Myocyte (in vitro differentiated cells): ENCODE results near the gene ORAI3. TPM values are rescaled to one million over a fixed set of nuclear protein-coding genes. Genes with fewer than 3 reads are reported as not detected.

Source experiments
- DNase-seq: peaks from one replicate; pipeline ENCODE4 v3.0.0-alpha.2; 2012; ENCODE audit warnings: low read depth
- total RNA-seq: library from RNA; depleted of rRNA; stranded (reverse); fragments of >200 nt; gene quantifications from 2 replicates; pipeline ENCODE4 v1.2.3, GENCODE V29; 2014

The ORAI3 gene
- total RNA-seq, 1 donor from 2014 or later, result 53.9 TPM

DNA sequence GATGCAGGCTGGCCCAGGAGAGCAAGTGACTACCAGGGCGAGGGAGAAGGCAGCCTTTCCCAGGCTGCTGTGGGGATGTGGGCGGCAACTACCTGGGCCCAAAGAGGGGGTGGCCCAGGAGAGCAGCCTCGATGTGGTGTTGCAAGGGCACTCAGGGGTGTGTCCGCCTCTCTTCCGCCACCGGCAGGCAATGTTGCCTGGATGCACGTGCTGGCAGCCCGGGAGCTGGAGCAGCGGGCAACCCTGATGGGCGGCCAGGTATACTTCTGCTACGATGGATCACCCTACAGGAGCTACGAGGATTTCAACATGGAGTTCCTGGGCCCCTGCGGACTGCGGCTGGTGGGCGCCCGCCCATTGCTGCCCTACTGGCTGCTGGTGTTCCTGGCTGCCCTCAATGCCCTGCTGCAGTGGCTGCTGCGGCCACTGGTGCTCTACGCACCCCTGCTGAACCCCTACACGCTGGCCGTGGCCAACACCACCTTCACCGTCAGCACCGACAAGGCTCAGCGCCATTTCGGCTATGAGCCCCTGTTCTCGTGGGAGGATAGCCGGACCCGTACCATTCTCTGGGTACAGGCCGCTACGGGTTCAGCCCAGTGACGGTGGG lies 38.8 kb downstream of the ORAI3 start:
- DNase-seq, result no peak

DNA sequence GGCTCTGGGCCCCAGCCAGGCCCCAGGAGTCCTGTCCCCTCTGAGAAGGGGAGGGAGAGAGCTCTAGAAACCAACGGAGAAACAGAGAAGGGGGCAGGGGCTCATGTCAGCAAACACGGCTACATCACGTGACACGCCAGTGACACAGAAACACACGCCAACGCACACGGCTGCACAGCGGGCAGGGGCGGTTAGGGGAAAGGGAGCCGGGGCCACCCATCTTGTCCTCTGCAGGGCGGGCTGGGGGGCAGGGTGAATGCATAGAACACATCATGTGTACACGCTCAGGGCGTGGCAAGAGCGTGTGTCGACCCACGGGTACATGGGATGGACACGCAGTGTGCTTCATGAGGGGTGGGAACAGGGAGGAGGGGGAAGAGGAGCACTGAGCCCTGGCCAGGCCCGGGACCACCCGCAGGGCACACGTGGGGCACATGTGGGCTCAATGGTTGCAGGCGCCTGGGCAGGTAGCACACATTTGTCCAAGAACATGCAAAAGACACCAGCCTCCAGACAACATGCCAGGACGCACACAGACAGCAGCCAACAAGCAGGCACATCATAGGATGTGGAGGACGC lies 40.7 kb downstream of the ORAI3 start:
- no peak for DNase-seq

DNA sequence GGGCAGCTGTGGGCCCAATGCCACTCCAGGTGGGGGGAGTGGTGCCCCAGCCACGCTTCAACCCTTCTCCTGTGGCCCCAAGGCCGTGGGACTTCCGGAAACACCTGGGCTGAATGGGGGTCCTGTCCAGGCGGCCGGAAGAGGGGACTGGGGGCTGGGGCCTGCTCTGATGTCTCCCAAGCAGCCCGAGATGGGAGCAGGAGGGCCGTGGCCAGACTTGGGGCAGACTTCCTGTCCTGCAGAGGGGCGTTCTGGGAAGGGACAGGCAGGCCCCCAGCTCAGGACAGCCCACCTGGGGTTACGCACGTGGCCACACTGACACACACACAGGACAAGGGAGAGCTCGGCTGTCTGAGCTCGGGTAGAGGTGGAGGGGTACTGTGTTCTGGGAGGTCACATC lies 41.2 kb downstream of the ORAI3 start:
- no peak for DNase-seq

DNA sequence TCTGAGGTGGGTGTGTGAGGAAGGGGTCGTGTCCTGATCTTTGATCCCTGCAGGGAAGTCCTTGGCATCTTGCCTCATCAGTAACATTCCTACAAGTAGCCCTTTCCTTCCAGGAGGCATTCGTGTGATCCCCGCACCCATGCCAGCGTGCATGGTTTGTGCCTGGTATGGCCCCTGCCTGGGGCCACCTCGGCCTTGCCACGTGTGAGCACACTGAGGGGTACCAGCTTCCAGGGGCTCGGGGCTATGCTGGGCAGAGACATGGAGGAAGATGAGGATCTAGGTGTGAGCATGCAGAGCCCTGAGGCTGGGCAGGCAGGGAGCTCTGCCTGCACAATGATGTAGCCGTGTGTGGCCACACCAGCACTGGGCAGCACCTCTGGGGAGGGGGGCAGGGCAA lies 42.2 kb downstream of the ORAI3 start:
- no peak for DNase-seq

DNA sequence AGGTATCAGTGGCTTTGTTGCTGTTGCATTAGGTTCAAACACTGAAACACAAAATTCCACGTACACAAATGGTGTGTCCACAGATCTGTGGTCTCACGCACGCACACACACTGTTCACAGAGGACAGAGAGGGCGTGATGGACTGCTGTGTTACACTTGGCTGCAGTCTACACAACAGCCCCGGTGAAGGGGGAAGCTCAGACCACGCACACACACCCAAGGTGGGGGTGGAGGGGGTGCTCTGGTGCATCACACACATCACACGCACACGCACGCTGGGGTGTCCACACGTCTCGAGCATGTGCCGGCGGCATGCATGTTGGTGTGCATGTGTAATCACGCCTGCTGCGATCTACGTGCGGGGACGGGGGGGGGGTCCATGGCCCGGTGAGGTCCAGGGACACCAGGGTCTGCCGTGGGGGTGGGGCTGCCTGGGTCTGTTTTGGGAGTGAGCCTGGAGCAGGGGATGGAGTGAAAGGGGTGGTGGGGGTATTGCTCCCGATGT lies 43.5 kb downstream of the ORAI3 start:
- no peak for DNase-seq

DNA sequence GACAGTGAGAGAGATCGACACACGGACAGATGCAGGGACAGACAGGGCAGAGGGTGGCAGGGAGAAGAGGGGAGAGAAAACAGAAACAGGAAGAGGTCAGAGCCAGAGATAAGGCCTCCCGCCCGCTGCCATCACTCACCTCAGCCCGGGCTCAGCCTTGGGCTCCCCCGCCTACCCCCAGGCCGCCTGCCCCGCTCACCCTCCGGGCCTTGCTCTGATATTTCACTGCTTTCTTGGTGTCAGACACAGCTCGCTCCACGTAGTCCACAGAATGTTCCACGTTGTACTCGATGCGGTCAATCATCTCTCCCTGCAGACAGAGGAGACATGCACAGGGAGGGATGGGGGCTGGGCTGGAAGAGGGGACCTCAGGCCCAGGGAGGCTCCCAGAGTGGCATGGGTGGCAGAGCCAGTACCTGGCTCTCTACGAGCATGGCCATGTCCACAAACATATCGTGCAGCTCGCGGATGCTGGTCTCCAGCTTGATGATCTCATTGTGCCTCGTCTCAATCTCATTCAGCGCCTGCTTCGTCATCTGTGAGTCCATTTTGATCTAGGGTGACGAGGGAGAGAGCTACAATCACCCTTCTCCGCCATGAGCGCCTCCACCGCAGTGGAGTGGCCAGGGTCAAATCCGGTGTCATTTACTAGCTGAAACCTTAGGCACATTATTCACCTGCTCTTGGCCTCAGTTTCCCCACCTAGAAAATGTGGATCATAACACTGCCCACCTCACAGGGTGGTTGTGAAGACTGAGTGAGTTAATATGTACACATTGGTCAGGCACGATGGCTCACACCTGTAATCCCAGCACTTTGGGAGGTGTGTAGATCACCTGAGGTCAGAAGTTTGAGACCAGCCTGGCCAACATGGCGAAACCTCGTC lies 44.3 kb downstream of the ORAI3 start:
- DNase-seq, result no peak

DNA sequence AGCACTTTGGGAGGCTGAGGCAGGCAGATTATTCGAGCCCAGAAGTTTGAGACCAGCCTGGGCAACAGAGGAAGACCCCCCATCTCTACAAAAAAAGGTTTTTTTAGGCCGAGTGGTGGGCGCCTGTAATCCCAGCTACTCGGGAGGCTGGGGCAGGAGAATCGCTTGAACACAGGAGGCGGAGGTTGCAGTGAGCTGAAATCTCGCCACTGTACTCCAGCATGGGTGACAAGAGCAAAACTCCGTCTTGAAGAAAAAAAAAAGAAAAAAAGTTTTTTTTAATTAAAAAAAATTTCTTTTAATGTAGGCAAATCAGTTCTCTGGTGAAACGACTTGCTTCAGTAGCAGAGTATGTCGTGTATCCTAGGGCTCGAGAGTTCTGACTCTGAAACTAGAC lies 47.1 kb downstream of the ORAI3 start:
- no peak for DNase-seq

DNA sequence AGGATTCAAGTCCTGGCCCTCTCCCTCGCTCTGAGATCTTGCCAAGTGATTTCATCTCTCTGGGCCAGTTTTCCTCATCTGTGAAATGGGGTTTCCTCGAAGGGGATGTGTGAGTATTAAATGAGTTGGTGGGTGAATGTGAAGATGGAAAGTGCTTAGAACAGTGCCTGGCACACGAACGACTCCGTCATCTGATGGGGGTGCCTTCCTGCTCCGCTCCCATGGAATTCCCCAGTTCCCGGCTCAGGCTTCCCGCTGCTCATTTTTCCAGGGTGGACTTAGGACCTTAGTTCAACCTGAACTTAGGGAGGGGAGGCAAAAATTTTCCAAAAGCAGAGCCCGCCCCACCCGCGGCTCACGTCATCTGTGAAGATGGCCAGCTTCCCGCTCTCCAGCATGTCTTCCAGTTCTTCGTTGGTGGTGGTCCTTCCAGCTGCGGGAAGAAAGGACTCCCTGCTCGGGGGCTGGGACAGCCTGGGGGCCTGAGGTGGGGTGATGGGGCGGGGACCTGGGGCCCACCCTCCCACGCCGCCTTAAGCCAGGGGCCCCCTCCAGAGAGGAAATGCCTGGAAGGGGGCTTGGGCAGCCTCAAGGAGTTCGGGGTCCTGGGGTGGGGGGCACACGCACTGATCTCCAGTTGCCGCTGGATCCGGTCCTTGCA lies 47.6 kb downstream of the ORAI3 start:
- no peak for DNase-seq

DNA sequence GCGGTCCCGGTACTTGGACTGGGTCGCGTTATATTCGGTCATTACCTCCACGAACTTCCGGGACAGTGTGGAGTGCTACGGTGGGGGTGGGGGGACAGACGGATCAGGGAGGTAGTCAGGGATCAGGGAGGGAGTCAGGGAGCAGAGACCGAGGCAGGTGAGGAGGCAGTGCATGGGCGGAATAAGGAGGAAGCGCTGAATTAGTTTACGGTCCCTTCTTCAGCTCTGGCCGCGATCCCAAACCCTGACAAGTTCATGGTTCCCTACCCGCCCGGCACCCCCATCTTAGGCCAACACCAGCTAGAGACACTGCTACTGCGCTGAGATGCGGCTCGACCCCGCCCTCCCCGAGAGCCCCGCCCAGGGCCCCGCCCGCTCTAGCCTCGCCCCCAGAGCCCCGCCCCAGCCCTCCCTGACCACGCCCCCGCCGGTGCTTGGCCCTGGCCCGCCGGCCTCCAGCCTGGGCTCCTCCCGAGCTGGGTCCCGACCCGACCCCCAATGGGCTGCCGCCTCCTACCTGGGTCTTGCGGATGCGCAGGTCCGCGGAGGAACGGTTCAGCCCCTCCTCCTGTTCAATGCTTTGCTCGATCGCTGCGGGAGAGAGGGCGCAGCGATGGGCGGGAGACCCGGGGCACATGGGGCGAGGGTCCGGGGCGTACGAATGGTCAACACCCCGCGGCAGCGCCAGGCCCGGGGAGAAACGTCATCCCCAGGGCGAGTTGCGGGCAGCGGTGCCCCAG lies 48.3 kb downstream of the ORAI3 start:
- peak; percentile 81 for DNase-seq

DNA sequence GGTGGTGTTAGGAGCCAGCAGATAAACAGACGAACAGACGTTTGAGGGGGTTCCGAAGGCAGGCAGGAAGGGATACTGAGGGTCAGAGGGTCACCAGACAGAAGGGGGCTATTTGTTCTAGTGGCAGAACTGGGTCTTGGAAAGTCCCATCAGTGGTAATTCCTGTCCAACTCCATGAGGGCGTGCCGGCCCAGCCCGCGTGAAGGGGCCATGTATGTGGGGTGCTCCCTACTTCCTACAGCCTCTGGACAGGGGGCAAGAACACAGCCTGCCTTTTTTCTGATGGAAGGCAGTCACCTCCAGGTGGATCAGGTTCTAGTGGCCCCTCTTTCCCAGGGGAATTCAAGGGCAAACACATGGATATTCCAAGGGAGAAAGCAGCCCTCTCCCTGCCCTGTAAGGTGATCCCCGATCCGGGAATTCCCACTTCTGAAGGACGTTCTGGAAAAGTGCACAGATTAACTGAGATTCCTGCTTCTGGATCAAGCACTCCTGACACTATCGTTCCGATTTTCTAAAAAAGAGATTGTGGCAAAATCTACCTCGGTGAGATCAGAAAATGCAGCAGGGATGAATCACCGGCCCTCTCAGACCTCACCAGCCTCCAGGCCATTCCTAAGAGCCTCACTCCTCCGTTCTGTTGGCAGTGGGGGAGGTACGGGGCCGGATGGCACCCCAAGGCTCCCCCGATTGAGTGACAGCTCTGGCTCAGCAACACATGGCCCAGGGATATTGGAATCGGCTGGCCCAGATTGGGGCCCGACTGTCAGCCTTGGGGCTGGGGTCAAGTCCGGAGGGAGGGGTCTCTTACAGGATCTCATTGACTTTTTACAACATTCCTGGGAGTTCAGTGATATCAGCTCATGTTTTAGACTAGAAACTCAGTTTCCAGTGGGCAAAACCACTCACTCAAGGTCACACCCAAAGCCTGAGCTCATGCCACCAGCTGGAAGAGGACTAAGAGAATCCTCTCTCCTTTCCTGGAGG lies 49.1 kb downstream of the ORAI3 start:
- peak; percentile 94 for DNase-seq

DNA sequence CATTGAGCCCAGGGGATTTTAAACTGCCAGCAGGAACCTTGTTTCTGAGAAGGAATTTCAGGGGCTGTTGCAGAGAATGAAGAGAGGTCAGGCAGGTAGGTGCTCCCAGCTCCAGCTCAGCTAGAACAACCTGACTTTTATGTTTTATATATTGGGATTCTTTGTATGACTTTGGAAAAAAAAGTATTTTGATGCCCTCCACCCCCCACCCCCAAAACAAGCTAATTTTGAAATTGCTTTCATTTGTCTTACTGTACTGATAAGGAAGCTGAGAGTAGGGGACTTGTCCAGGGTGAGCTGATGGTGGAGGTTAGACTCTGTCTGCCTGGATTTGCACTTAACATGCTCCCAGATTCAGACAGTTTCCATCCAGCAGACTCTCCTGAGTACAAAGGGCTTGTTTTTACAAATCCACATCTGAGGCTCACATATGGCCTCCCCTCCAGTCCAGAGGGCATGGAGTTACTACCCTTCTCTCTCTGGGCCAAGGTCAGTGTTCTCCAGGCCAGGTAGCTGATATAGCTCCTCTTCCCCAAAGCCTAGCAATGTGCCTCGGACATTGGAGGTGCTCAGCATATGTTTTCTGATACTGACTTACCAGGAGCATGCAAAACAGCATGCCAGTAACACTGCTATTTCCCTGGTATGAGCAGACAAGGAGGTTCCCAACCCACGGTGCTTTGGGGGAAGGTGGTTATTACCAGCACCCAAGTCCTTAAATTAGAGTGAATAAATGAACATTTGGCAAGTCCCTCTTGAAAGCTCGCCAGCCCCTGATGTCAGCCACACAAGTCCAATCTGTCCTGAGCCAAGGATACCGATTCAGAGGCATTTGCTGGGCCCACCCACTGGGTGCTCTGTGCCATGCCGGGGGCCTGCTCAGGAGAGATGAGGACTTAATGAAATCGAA lies 50.2 kb downstream of the ORAI3 start:
- peak; percentile 42 for DNase-seq

DNA sequence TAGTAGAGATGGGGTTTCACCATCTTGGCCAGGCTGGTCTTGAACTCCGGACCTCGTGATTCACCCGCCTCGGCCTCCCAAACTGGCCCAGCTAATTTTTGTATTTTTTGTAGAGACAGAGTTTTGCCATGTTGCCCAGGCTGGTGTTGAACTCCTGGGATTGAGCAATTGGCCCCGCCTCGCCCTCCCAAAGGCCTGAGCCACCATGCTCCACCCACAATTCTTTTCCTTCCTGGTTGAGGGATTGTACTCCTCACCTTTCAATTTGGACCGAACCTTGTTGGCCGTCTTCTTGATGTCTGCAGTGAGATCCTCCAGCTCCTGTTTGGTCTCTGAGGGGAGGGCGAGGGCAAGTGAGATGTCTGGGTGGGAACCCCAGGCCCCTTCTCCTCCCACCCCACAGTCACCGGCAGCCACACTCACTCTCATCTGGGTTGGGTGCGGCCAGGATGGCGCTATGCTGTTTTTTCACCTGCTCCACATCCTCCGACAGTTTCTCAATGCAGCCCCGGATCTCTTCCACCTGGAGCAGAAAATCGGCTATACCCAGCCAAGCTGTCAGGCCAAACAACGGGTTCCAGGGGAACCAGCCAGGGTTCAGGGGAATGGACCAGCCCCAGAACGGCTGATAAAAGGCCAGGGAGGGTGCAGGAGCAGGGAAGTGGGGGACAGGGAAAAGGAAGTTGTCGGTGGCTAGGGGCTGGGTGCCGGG lies 52.0 kb downstream of the ORAI3 start:
- DNase-seq, result no peak

DNA sequence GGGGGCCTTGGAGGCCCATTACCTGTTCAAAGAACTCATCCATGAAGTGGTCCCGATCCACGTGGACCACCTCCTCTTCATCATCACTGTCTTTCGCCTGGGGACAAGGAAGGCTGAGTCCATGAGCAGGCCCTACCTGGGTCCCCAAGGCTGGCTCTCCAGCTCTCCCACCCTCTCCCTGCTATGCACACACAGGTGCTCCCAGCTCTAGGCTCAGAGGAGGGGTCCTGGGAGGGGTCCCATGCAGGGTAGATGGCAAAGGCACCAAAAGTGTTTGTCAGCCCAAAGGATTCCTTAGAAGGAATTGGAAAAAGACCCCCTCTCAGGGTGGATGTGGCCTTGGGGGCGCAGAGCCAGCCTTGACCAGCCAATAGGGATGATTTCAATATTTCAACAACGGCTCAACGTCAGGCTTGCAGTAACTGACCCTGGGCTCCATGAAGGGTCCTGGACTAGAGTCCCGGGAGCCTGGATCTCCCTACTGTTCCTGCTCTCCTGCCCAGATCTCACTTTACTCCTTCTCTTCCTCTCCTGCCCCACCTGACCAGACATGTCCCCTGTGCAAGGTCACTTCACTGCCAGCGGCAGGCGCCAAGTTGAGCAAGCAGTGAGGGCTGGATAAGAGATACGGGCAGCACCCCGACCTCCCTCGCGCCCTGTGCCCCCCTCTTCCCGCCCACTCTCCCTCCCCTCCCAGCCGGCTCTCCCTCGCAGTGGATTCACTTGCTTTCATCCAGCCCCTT lies 52.8 kb downstream of the ORAI3 start:
- DNase-seq, result no peak

DNA sequence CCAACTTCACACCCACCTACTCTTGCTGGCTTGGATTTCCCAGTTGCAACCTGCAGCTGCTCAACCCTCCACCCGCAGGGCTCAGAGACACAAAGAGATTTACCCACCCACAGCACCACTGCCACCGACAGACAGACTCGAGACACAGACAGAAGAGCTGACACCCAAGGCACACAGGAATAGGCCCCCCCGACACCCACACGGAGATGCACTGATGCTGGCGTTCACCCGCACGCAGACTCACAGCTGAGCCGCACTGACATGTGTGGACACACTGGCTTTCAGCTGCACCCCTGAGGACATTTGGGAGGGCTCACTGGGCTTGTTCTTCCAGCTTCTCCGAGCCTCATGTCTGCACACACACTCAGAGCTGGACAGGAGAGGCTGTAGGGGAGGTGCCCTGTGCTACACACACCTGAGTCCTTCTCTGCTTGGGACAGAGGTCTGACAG lies 53.4 kb downstream of the ORAI3 start:
- no peak for DNase-seq

DNA sequence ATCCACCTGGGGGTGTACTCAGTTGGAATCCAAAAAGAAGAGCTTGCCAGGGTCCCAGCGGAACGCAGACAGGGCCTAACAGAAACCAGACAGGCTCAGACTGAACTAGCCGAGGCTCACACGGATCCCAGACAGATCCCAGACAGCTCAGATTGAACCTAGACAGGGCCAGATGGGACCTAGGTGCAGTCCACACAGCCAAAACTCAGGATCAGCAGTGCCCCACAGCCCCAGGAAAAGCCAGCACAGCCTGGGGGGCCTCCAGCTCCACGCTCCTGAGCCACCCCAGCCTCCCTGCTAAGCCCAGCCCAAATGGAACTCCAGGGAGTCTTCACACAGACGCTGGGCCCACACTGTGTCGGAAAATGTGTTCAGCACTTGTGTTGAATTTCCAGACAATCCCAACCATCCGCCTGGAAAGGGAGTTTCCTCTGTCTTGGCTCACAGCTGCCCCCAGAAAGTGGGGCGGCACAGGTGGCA lies 54.0 kb downstream of the ORAI3 start:
- DNase-seq, result no peak

DNA sequence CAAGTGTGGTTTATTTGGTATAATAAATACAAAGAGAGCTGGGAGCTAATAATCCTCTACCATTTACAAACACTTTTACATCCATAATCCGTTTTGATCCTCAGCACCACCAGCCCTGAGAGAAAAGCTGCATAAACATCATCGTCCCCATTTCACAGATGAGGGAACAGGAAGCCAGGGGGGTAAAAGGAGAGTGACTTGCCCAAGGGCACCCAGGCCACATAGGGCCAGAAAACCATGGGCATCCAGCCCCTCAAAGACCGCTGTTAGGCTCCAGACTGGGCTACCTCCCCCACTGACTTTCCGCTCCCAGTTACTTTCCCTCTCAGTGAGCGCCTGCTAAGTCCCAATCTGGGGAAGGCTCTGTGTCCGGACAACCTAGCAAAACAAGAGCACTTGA lies 54.9 kb downstream of the ORAI3 start:
- DNase-seq, result no peak
